Keratinocyte (primary cell): ENCODE measurements around the gene CREG1. TPM values are rescaled to one million over a fixed set of nuclear protein-coding genes. Genes with fewer than 3 reads are reported as not detected.

Source experiments
- DNase-seq: peaks from one replicate; pipeline ENCODE4 v3.0.0-alpha.2; 2011; ENCODE audit warnings: low read depth, missing footprints, low spot score
- FAIRE-seq: peaks from 2 replicates; lab custom pipeline; 2011; peaks lifted over from hg19 to GRCh38; lab: Jason Lieb, UNC
- H2AFZ ChIP-seq: 2 replicates; pipeline ENCODE4 v1.6.0; 2012; ENCODE audit warnings: low read length, control low read depth, inconsistent platforms; ENCODE audit not compliant: control insufficient read depth
- H3K27ac ChIP-seq: 2 replicates; pipeline ENCODE4 v1.5.1; 2011; ENCODE audit warnings: low read length; ENCODE audit not compliant: control insufficient read depth, insufficient read depth
- H3K27me3 ChIP-seq: 3 replicates; pipeline ENCODE4 v1.6.0; 2011; ENCODE audit warnings: low read length; ENCODE audit not compliant: control insufficient read depth, insufficient read depth; ENCODE audit errors: extremely low read depth
- H3K36me3 ChIP-seq, 2 experiments: 2 replicates in 1 of 2; 3 replicates in 1 of 2; pipeline ENCODE4 v1.5.1; 2011; ENCODE audit warnings: low read length in 2 of 2, mild to moderate bottlenecking in 1 of 2; ENCODE audit not compliant: control insufficient read depth in 2 of 2, insufficient read depth in 2 of 2; ENCODE audit errors: extremely low read depth in 1 of 2
- H3K4me1 ChIP-seq: 3 replicates; pipeline ENCODE4 v1.5.1; 2011; ENCODE audit warnings: low read length; ENCODE audit not compliant: control insufficient read depth, insufficient read depth; ENCODE audit errors: extremely low read depth
- H3K4me2 ChIP-seq: 3 replicates; pipeline ENCODE4 v1.6.0; 2011; ENCODE audit warnings: low read depth, low read length; ENCODE audit not compliant: control insufficient read depth, insufficient read depth; ENCODE audit errors: extremely low read depth
- H3K4me3 ChIP-seq, 3 experiments: fragments of 200-600 bp in 1 of 3; sonication (generic) in 1 of 3; 2 replicates in 2 of 3; 3 replicates in 1 of 3; pipeline ENCODE4 v1.5.1; 2011 to 2016; ENCODE audit warnings: low read length in 3 of 3, mild to moderate bottlenecking in 3 of 3, control low read depth in 2 of 3, inconsistent platforms in 1 of 3, low read depth in 1 of 3, mixed read lengths in 1 of 3, mixed run types in 1 of 3, moderate library complexity in 1 of 3; ENCODE audit not compliant: control insufficient read depth in 2 of 3, insufficient read depth in 2 of 3; ENCODE audit errors: extremely low read depth in 1 of 3
- H3K79me2 ChIP-seq: 2 replicates; pipeline ENCODE4 v1.6.0; 2012; ENCODE audit warnings: low read length; ENCODE audit not compliant: control insufficient read depth, insufficient read depth
- H3K9ac ChIP-seq: 3 replicates; pipeline ENCODE4 v1.6.0; 2011; ENCODE audit warnings: low read length; ENCODE audit not compliant: control insufficient read depth, insufficient read depth; ENCODE audit errors: extremely low read depth
- H3K9me1 ChIP-seq: 3 replicates; pipeline ENCODE4 v1.6.0; 2011; ENCODE audit warnings: low read length; ENCODE audit not compliant: control insufficient read depth, insufficient read depth; ENCODE audit errors: extremely low read depth
- H3K9me3 ChIP-seq: 2 replicates; pipeline ENCODE4 v1.5.1; 2012; ENCODE audit warnings: low read depth, low read length; ENCODE audit not compliant: control insufficient read depth
- H4K20me1 ChIP-seq: 3 replicates; pipeline ENCODE4 v1.6.0; 2011; ENCODE audit warnings: low read length; ENCODE audit not compliant: control insufficient read depth, insufficient read depth; ENCODE audit errors: extremely low read depth
- CTCF ChIP-seq, 3 experiments: IDR thresholded peaks in 1 of 3; conservative IDR thresholded peaks in 1 of 3; optimal IDR thresholded peaks in 1 of 3; 2 replicates in 2 of 3; 3 replicates in 1 of 3; pipeline versions ENCODE3 to v1.5.1; 2011; ENCODE audit warnings: low read length in 3 of 3, mild to moderate bottlenecking in 3 of 3, moderate library complexity in 2 of 3, control low read depth in 1 of 3, inconsistent platforms in 1 of 3; ENCODE audit not compliant: insufficient read depth in 2 of 3; ENCODE audit errors: extremely low read depth in 1 of 3
- EZH2 ChIP-seq: IDR thresholded peaks from one replicate; pipeline ENCODE4 v1.6.1; 2012; ENCODE audit warnings: inconsistent platforms, mild to moderate bottlenecking, low read length, moderate library complexity
- dilution Hi-C: fragments of 300-500 bp; cut with MboI; formaldehyde crosslinking; loops from one replicate; pipeline ENCODE4 v1.7.0; 2020; ENCODE audit warnings: low sequenced_read_pairs; ENCODE audit not compliant: extremely low pct_ligation_motif_present
- polyA plus RNA-seq, 5 experiments: library from polyadenylated mRNA; depleted of rRNA in 3 of 5; stranded (reverse) in 3 of 5; stranded (forward) in 1 of 5; unstranded in 1 of 5; fragments of >200 nt; gene quantifications; 1 replicate in 1 of 5; 2 replicates in 3 of 5; 3 replicates in 1 of 5; pipeline versions ENCODE4 v1.2.1 to v1.2.3, GENCODE V29; 2011 to 2012; ENCODE audit warnings: missing spikeins in 2 of 5, low read depth in 1 of 5, low replicate concordance in 1 of 5

Gene CREG1
- polyA plus RNA-seq, 1 donor (not counting 4 experiments of a cell fraction or from before 2014, with no cell fraction given) = 68.8 TPM

- FAIRE-seq (no peak), DNase-seq (no peak)
- H3K4me2 ChIP-seq = no peak overlapping the region
- dilution Hi-C loops = no loop called here
- no peak overlapping the region for H2AFZ ChIP-seq
- H3K9me3 ChIP-seq = no peaks in the 10 kb centered on the region
- no peaks in the 10 kb centered on the region for H3K36me3 ChIP-seq
- H3K79me2 ChIP-seq = no peaks in the 10 kb centered on the region
- no peak overlapping the region for H3K27ac ChIP-seq
- peaks cover 2% of the 10 kb centered on the region for H3K9me1 ChIP-seq
- H4K20me1 ChIP-seq = no peaks in the 10 kb centered on the region
- no peaks in the 10 kb centered on the region for H3K27me3 ChIP-seq
- H3K9ac ChIP-seq = no peak overlapping the region
- peaks cover 15% of the 10 kb centered on the region for H3K4me1 ChIP-seq
- no peak overlapping the region for H3K4me3 ChIP-seq
- TF ChIP-seq CTCF (optimal IDR thresholded peaks at IDR 0.05 in 1 of 3, IDR thresholded peaks at IDR 0.05 in 1 of 3, conservative IDR thresholded peaks at IDR 0.05 in 1 of 3; ENCODE audit: extremely low read depth in 1 of 3, insufficient read depth in 2 of 3, low read length in 3 of 3) (no peak), EZH2 (no peak)
These were observed 9.1 kb upstream of the CREG1 start for GRCh38 chr1:167562702-167563101.

- no peak overlapping the region for H2AFZ ChIP-seq
- no peak overlapping the region for H3K9ac ChIP-seq
- H4K20me1 ChIP-seq = no peaks in the 10 kb centered on the region
- no peaks in the 10 kb centered on the region for H3K9me3 ChIP-seq
- no peaks in the 10 kb centered on the region for H3K9me1 ChIP-seq
- H3K27ac ChIP-seq = no peak overlapping the region
- H3K27me3 ChIP-seq = no peaks in the 10 kb centered on the region
- TF ChIP-seq CTCF (optimal IDR thresholded peaks at IDR 0.05 in 1 of 3, IDR thresholded peaks at IDR 0.05 in 1 of 3, conservative IDR thresholded peaks at IDR 0.05 in 1 of 3; ENCODE audit: extremely low read depth in 1 of 3, insufficient read depth in 2 of 3, low read length in 3 of 3) (no peak), EZH2 (no peak)
- no peak overlapping the region for H3K4me3 ChIP-seq
- H3K4me2 ChIP-seq = no peak overlapping the region
- dilution Hi-C loops = no loop called here
- FAIRE-seq (no peak), DNase-seq (no peak)
- no peaks in the 10 kb centered on the region for H3K79me2 ChIP-seq
- peaks cover 11% of the 10 kb centered on the region for H3K4me1 ChIP-seq
- no peaks in the 10 kb centered on the region for H3K36me3 ChIP-seq
These were observed 8.2 kb upstream of the CREG1 start for GRCh38 chr1:167561753-167562152.
